ENCODE measurements around the gene RNF157.

GRCh38 chr17:76132574-76133338, 107.5 kb downstream of the RNF157 start:
- TF ChIP-seq, protein P1, sequence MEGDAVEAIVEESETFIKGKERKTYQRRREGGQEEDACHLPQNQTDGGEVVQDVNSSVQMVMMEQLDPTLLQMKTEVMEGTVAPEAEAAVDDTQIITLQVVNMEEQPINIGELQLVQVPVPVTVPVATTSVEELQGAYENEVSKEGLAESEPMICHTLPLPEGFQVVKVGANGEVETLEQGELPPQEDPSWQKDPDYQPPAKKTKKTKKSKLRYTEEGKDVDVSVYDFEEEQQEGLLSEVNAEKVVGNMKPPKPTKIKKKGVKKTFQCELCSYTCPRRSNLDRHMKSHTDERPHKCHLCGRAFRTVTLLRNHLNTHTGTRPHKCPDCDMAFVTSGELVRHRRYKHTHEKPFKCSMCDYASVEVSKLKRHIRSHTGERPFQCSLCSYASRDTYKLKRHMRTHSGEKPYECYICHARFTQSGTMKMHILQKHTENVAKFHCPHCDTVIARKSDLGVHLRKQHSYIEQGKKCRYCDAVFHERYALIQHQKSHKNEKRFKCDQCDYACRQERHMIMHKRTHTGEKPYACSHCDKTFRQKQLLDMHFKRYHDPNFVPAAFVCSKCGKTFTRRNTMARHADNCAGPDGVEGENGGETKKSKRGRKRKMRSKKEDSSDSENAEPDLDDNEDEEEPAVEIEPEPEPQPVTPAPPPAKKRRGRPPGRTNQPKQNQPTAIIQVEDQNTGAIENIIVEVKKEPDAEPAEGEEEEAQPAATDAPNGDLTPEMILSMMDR (IDR thresholded peaks at IDR 0.05 in 2 of 3, conservative IDR thresholded peaks at IDR 0.05 in 1 of 3; ENCODE audit: control insufficient read depth in 2 of 3, extremely low read depth in 1 of 3, insufficient read depth in 1 of 3, low read depth in 3 of 3, low read length in 3 of 3) = no peak
- TF ChIP-seq POLR2AphosphoS5 (IDR thresholded peaks at IDR 0.05; ENCODE audit: low read length) = no peak

All from GM12878 (cell line).